HG02973 (cell line): ENCODE measurements around the gene FECH.
"Not testable (repeated sequence)": the region's sequence is repeated elsewhere in the genome, so short reads cannot be mapped to it uniquely, and the experiment has no call there.

Experiments used
- ATAC-seq: cut with Tn5 transposase; IDR thresholded peaks from one replicate; pipeline ENCODE4 v1.9.1; 2021; ENCODE audit warnings: moderate library complexity; ENCODE audit not compliant: unreplicated experiment

Gene FECH

DNA sequence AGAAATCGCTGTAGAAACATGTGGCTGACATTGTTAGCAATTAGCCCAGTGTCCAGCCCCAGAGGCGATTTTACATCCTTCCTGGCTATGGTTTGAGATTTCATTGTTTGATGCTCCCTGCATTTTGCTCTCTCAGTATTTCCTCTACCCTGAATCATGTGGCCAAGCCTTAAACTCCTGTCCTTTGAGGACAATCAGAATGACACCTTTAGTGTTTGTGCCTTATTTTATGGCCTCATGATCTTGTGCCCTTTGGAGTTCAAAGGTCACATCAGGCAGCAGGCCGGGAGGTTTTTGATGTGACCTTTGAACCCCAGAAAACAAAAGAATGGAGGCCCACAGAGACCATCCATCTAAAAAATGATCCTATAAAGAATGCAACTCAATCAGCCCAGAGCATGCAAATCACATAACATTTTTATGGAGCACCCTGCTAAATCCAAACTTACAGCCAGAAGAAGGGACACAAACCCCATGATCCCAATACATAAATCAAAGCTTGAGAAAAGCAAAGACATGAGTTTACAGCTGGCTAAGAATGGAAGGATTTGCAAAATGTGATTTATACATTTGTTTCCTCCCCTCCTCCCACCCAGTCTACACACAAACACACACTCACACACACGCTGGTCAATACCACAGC is 52.5 kb downstream of the FECH start:
- ATAC-seq = no peak

DNA sequence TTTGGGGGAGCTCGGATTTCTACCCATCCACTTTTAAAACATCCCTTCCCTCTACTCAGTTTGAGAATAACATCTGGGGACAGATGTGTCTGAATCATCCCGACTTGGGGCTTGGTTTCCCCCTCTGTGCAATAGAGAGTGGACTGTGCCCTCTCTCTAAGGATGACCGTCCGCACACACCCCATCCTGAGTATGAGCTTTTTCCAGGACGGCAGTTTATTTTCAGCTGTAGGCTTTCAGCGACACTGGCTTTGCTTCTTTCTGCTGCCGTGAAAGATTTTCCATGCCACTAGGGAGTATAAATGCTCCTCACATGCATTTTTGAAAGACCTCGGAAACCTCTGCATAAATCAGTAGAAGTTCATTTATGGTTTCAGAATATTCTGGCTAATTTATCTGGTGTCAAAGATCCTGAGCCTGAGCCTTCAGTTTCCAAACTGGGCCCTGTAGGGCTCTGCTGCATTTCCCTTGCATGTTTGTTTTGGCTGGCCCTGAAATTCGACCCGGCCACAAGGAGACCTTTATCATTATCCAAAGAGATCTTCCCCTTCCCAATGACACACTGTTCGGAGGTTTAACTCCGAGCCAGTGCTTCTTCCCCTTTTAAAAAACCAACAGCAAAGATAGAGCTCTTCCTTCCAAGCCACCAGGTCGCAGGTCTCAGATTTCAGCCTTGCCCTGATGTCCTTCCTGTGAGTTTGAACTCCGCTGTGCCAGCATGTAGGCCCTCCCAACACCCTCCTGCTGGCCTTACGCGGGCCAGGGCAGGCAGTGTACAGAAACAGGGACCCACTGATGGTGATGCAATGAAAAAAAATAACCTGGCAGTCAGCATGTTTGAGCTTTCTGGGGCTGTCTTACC is 53.3 kb downstream of the FECH start:
- no peak for ATAC-seq

DNA sequence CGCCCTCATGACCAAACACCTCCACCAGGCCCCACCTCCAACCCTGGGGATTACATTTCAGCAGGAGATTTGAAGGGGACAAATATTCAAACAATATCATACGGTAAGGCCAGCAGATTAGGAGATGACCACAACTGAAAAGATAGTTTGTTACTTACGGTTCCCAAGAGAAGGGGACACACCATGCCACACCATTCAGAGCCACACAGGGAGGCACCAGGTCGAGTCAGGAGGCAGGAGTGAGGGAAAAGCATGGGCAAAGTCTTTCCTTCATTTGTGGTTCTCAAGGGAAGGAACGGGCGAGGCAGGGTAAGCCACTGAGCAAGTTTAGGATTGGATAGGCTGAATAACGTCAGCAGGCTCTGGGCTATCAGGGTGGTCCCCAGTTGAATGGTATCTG is 57.4 kb downstream of the FECH start:
- no peak for ATAC-seq

DNA sequence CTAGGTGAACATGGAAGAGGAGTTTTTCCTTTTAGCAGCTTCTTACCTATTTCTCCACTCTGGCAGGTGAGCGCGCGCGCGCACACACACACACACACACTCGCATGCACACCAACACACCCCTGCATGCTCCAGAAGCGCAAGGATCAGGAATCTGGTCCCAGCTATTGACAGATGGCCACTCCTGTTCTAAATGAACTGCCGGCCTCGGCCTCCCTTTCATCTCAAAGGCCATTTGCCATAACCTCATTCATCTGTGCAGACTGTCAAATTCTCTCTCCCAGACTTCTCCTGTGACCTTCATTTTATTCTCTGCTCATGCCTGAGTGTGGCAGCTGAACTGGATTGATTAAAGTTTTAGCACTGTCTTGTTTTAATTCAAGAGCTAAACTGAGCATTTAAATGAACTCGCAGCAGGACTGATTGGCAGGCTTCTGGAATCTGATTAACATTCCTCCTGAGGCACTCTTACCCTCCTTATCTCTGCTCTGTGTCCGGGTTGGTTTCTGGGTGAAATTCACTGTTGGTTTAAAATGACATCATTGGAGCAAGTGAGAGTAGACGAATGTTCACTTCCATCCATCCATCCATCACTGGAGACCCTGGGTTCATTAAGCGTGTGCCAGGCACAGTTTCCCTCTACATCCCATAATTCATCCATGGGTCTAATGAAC is 58.8 kb downstream of the FECH start:
- no peak for ATAC-seq

DNA sequence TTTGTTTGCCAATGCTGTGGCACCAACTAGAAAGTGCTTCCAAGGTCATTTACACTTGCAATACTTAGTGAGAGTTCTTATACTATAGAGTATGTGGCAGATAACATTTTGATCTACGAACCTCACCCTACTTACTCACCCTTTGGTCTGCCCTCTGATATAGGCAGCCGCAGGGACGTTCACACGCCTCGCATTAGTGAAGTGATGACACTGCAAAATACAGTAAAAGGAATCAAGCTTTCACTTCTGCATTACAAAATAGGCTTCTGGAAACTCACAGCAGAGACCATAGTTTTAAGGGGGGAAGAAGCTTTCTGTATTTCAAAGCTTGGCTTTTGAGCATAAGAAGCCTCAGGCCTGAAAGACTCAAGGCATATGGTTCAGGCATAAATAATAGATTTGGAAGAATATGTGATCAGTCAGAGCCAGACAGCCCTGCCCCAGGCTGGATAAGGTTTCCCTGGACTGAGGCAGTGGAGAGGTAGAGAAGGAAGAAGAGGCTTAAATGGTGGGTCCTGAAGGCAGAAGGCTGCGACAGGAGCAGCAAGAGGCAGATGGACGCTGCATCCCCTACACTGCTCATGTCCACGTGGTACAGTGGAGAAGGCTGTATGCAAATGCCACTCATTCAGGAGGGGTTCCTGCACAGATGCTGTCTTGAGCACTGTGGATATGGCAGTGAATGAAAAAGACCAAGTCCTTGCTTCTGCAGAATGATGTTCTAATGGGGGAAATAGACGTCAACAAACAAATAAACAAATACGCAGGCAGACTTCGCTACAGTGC is 63.1 kb downstream of the FECH start:
- ATAC-seq = peak; percentile 64

DNA sequence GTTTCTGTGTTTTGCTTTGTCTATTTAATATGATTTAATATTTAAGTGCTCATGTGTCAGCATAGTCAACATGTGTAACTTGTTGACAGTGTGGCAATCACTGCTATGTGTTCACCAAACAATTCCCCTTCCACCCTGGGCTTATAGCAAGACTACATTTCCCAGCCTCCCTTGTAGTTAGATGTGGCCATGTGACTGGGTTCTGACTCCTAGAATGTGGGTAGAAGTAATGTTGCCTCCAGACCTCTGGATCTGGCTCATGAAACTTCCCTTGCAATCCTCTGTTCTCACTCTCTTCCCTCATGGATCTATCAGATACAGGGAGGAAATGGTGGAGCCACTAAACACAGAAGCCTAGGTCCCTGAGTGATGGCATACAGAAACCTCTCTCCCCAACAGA is 64.2 kb downstream of the FECH start:
- not testable (repeated sequence) for ATAC-seq

DNA sequence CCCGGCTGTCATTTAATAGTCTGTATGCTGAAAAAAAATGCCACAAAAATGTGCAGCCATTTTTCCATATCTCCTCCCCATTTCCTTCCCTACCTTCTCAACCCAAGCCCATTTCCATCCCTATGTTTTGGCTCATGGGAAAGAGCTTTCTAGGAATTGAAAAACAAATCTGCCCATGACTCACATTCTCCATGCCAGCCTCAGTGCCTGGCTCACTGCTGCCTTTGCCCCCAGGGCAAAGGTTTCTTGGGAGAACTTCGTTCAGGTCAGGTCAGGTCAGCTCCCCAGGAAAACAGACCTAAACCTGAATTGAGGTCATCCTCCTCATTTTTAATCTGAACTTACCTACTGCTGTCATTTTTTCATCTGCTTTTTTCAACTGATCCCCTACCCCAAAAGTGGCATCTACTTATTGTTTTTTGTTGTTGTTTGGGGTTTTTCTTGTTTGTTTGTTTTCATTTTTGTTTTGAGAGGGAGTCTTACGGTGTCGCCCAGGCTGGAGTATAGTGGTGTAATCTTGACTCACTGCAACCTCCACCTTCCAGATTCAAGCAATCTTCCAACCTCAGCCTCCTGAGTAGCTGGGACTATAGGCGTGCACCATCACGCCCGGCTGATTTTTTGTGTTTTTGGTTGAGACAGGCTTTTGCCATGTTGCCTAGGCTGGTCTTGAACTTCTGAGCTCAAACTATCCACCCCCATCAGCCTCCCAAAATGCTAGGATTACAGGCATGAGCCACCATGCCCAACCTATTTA is 66.7 kb downstream of the FECH start:
- ATAC-seq = no peak

DNA sequence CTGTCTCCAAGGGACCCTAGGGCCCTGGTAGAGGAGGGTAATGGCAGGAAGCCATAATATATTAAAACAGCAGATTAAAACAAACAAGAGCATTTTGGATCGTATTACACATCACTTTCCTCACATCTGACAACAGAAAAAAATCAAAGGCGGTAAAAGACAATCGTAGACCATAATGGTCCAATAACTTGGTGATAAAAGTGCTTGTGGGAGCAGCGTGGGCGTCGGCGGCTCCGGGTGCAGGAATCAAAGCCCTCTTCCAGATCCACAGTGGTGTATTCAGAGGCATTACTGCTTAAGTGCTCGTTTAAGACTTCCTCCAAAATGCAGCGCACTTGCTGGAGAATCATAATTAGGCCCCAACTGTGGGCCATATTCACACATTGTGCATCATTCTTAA is 68.0 kb downstream of the FECH start:
- ATAC-seq = no peak

DNA sequence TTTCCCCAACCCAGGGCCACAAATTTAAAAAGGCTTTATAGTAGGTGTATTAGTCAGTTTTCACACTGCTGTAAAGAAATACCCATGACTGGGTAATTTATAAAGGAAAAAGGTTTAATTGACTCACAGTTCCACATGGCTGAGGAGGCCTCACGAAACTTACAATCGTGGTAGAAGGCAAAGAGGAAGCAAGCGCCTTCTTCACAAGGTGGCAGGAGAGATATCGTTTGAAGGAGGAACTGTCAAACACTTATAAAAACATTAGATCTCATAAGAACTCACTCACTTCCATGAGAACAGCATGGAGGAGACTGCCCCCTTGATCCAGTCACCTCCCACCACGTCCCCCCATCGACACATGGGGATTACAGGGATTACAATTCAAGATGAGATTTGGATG is 70.4 kb downstream of the FECH start:
- no peak for ATAC-seq

DNA sequence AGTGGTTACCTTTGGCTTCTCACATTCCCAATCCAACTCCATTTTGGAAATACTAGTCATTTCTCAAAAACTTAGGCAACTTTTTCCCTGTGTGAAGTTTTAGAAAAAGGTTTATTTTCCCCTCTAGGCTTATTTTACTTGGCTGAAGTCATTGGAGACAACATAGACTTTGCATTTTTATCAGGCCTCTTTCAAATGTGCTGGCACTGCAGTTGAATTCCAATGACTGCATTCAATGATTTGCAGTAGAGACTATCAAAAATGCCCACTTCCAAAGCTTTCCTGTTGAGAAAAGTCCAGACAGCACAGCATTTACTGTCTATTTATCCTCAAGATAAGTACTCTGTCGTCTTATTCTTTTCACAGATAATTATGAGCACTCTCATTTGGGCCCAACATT is 81.3 kb downstream of the FECH start:
- ATAC-seq = no peak

DNA sequence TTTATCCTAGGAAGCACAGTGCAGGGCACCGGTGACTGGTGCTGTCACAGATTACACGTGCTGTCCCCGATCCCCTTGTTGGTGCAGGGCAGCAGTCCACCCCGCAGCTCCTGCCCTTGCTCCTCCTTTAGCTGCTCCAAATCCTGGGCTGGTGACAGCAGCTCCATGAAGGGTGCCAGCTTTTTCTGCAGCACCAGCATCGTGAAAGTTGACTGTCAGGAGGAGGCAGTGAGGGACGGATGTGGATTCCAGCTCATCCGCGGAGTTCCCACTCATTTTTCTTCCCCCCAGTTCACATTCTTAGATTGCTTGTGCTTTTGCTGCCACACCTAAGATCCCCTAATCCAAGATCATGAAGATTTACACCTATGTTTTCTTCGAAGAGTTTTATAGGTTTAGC is 83.9 kb downstream of the FECH start:
- ATAC-seq = no peak

DNA sequence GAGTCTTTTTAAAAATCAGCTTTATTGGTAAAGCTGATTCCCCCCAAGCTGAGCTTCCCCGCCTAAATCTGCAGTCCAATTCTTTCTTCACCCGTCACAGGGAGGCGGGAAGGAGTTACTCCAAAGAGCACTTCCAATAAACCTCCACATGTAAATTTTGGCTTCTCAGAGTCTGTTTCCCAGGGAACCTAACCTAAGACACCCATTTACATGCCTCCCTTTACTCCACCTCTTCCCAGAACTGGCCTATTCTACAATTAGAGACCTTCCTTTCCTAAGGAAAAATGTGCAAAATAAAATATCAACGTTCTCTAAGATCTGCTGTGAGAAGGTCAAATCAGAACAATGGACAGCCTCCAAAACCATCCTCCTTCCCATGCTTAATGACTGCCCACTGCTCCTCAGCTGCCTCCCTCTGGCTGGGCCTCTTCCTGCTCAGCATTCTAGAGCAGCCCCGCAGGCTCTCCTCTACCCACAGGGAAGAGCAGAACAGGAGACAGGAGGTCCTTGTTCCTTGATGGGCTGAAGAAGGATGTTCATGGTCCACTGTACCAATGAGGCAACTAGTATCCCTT is 87.7 kb downstream of the FECH start:
- no peak for ATAC-seq
